Uterus (tissue), 4 donors: ENCODE measurements around the gene PCBD1. TPM values are rescaled to one million over a fixed set of nuclear protein-coding genes. Genes with fewer than 3 reads are reported as not detected.
A peak's percentile ranks its signal among the peaks of the same experiment; 100 is the strongest.

Experiments
- DNase-seq, 2 donors: peaks; one replicate each; pipeline ENCODE4 v3.0.0-alpha.2; 2019 to 2020
- H3K27ac ChIP-seq, 2 donors: fragments of 200-600 bp; sonication (generic); 1 replicate in 1 of 2; 2 replicates in 1 of 2; pipeline ENCODE4 v1.5.1; 2016 to 2018
- H3K27me3 ChIP-seq, 2 donors: fragments of 200-600 bp; sonication (generic); one replicate each; pipeline ENCODE4 v1.5.1; 2018 to 2019; ENCODE audit warnings: control low read depth in 1 of 2
- H3K36me3 ChIP-seq, 2 donors: fragments of 200-600 bp; sonication (generic); one replicate each; pipeline ENCODE4 v1.5.1; 2019; ENCODE audit warnings: control low read depth in 1 of 2
- H3K4me1 ChIP-seq, 2 donors: fragments of 200-600 bp; sonication (generic); one replicate each; pipeline ENCODE4 v1.5.1; 2018 to 2019; ENCODE audit warnings: control low read depth in 1 of 2
- H3K4me3 ChIP-seq, 2 donors: fragments of 200-600 bp; sonication (generic); 1 replicate in 1 of 2; 2 replicates in 1 of 2; pipeline ENCODE4 v1.5.1; 2018 to 2019; ENCODE audit warnings: mild to moderate bottlenecking in 1 of 2
- H3K9me3 ChIP-seq, 2 donors: fragments of 200-600 bp; sonication (generic); one replicate each; pipeline ENCODE4 v1.5.1; 2019; ENCODE audit warnings: control low read depth in 1 of 2
- CTCF ChIP-seq, 4 experiments: fragments of 200-600 bp in 2 of 4; fragments of 450-650 bp in 2 of 4; sonication (generic) in 2 of 4; IDR thresholded peaks; one replicate each; pipeline ENCODE4 v1.5.1; 2016 to 2019; ENCODE audit warnings: antibody characterized with exemption in 4 of 4, mild to moderate bottlenecking in 2 of 4, moderate library complexity in 1 of 4
- POLR2A ChIP-seq, 2 donors: fragments of 450-650 bp; IDR thresholded peaks; one replicate each; pipeline ENCODE4 v1.6.1; 2016; ENCODE audit warnings: antibody characterized with exemption in 2 of 2, mild to moderate bottlenecking in 1 of 2, moderate library complexity in 1 of 2
- intact Hi-C: fragments of 100-400 bp; cut with DNase I; formaldehyde crosslinking; loops from one replicate; pipeline ENCODE4 v1.15.1; 2023; ENCODE audit warnings: low total_unique reads
- total RNA-seq, 4 donors: library from RNA; depleted of rRNA in 3 of 4; stranded (reverse); fragments of >200 nt in 3 of 4; gene quantifications; one replicate each; pipeline versions ENCODE4 v1.1.0 to v1.2.4, GENCODE V29; 2014 to 2023
- donor health status: DM: yes; HTN: yes; CAD: no.

Gene PCBD1
- total RNA-seq, 4 donors from 2014 or later: 18.4 to 52.8 (median 27.9) TPM

- Histone ChIP-seq H3K4me1 (no peaks in the 10 kb centered on the region), H3K9me3 (no peaks in the 10 kb centered on the region), H3K27ac (peak overlapping the region in 1 of 2 donors; percentile 23), H3K27me3 (no peaks in the 10 kb centered on the region), H3K4me3 (no peak overlapping the region), H3K36me3 (no peaks in the 10 kb centered on the region)
- no peak for TF ChIP-seq POLR2A (IDR thresholded peaks at IDR 0.05)
- TF ChIP-seq CTCF (IDR thresholded peaks at IDR 0.05): no peak
- DNase-seq: no peak
- intact Hi-C loops: no loop called here
Observed at GRCh38 chr10:70847659-70848360, 40.6 kb downstream of the PCBD1 start.

GRCh38 chr10:70846795-70847194 lies 41.6 kb downstream of the PCBD1 start:
- H3K4me3 ChIP-seq: no peak overlapping the region
- intact Hi-C loops: no loop called here
- H3K27ac ChIP-seq: no peak overlapping the region
- H3K9me3 ChIP-seq: no peaks in the 10 kb centered on the region
- TF ChIP-seq POLR2A (IDR thresholded peaks at IDR 0.05) (no peak), CTCF (IDR thresholded peaks at IDR 0.05) (no peak)
- H3K27me3 ChIP-seq: no peaks in the 10 kb centered on the region
- no peaks in the 10 kb centered on the region for H3K36me3 ChIP-seq
- H3K4me1 ChIP-seq: no peaks in the 10 kb centered on the region
- no peak for DNase-seq

- H3K27ac ChIP-seq: peak overlapping the region in 1 of 2 donors; percentile 43
- TF ChIP-seq POLR2A (IDR thresholded peaks at IDR 0.05) (no peak), CTCF (IDR thresholded peaks at IDR 0.05) (no peak)
- no peak overlapping the region for H3K4me3 ChIP-seq
- intact Hi-C loops: no loop called here
- no peaks in the 10 kb centered on the region for H3K27me3 ChIP-seq
- no peaks in the 10 kb centered on the region for H3K9me3 ChIP-seq
- no peaks in the 10 kb centered on the region for H3K4me1 ChIP-seq
- no peak for DNase-seq
- no peaks in the 10 kb centered on the region for H3K36me3 ChIP-seq
Observed at GRCh38 chr10:70845816-70846215, 42.5 kb downstream of the PCBD1 start.

- H3K4me3 ChIP-seq: no peak overlapping the region
- intact Hi-C loops: no loop called here
Observed at GRCh38 chr10:70845256-70845655, 43.1 kb downstream of the PCBD1 start.

More at GRCh38 chr10:70845256-70845655, 43.1 kb downstream of the PCBD1 start:
- no peaks in the 10 kb centered on the region for H3K9me3 ChIP-seq
- no peaks in the 10 kb centered on the region for H3K27me3 ChIP-seq
- peak overlapping the region in 1 of 2 donors; percentile 43 for H3K27ac ChIP-seq
- no peaks in the 10 kb centered on the region for H3K4me1 ChIP-seq
- DNase-seq: no peak
- H3K36me3 ChIP-seq: no peaks in the 10 kb centered on the region
- TF ChIP-seq CTCF (IDR thresholded peaks at IDR 0.05): no peak
- TF ChIP-seq POLR2A (IDR thresholded peaks at IDR 0.05): no peak
